ENCODE measurements around the gene ZDHHC7. TPM values are rescaled to one million over a fixed set of nuclear protein-coding genes. Genes with fewer than 3 reads are reported as not detected.

ZDHHC7 gene
- total and polyA plus RNA-seq, 5 experiments from 2014 or later: 28.8 to 45.3 (median 32.5) TPM

GRCh38 chr16:84965428-84966415 is 45.6 kb downstream of the ZDHHC7 start:
- peak overlapping the region in 4 of 10 donors; percentile 6 to 65 (median 26) for H3K27ac Mint-ChIP-seq
- no peak overlapping the region for H3K4me3 Mint-ChIP-seq
- no peaks in the 10 kb centered on the region for H3K9me3 Mint-ChIP-seq
- peaks cover 0 to 5% (median 0%) of the 10 kb centered on the region in 5 donors for H3K27me3 Mint-ChIP-seq
- DNase-seq (no peak), ATAC-seq (no peak)
- POLR2A ChIA-PET: no interaction called here
- H3K36me3 Mint-ChIP-seq: no peaks in the 10 kb centered on the region
- H3K4me1 Mint-ChIP-seq: peaks cover 5 to 6% (median 5%) of the 10 kb centered on the region in 4 donors

- peaks cover 0 to 5% (median 0%) of the 10 kb centered on the region in 5 donors for H3K27me3 Mint-ChIP-seq
- H3K36me3 Mint-ChIP-seq: no peaks in the 10 kb centered on the region
- DNase-seq: no peak
- H3K27ac Mint-ChIP-seq: no peak overlapping the region
- no peak overlapping the region for H3K4me3 Mint-ChIP-seq
- no peak for ATAC-seq
- peaks cover 0 to 4% (median 0%) of the 10 kb centered on the region in 4 donors for H3K4me1 Mint-ChIP-seq
- POLR2A ChIA-PET: no interaction called here
- no peaks in the 10 kb centered on the region for H3K9me3 Mint-ChIP-seq
These were observed 46.8 kb downstream of the ZDHHC7 start for GRCh38 chr16:84964386-84965128.

GRCh38 chr16:84963066-84963465 is 48.3 kb downstream of the ZDHHC7 start:
- Mint-ChIP-seq H3K27me3 (peaks cover 0 to 5% (median 0%) of the 10 kb centered on the region in 5 donors), H3K4me3 (no peak overlapping the region), H3K27ac (peak overlapping the region in 1 of 10 donors; percentile 87), H3K9me3 (no peaks in the 10 kb centered on the region), H3K36me3 (no peaks in the 10 kb centered on the region), H3K4me1 (peaks cover 0 to 4% (median 0%) of the 10 kb centered on the region in 4 donors)
- POLR2A ChIA-PET: no interaction called here
- ATAC-seq (no peak), DNase-seq (no peak)

- Mint-ChIP-seq H3K27ac (no peak overlapping the region), H3K36me3 (no peaks in the 10 kb centered on the region), H3K4me1 (peaks cover 0 to 2% (median 0%) of the 10 kb centered on the region in 4 donors), H3K27me3 (peaks cover 0 to 5% (median 0%) of the 10 kb centered on the region in 5 donors), H3K9me3 (no peaks in the 10 kb centered on the region), H3K4me3 (no peak overlapping the region)
- ATAC-seq (no peak), DNase-seq (no peak)
- POLR2A ChIA-PET: no interaction called here
These were observed 50.4 kb downstream of the ZDHHC7 start for GRCh38 chr16:84960942-84961341.

GRCh38 chr16:84959784-84960417 is 51.4 kb downstream of the ZDHHC7 start:
- no peak for DNase-seq
- ATAC-seq: no peak
- POLR2A ChIA-PET: no interaction called here
- peaks cover 0 to 2% (median 0%) of the 10 kb centered on the region in 4 donors for H3K4me1 Mint-ChIP-seq
- no peak overlapping the region for H3K4me3 Mint-ChIP-seq
- peaks cover 0 to 5% (median 0%) of the 10 kb centered on the region in 5 donors for H3K27me3 Mint-ChIP-seq
- H3K27ac Mint-ChIP-seq: no peak overlapping the region
- H3K9me3 Mint-ChIP-seq: no peaks in the 10 kb centered on the region
- H3K36me3 Mint-ChIP-seq: no peaks in the 10 kb centered on the region

- POLR2A ChIA-PET: no interaction called here
- H3K27me3 Mint-ChIP-seq: peaks cover 0 to 5% (median 0%) of the 10 kb centered on the region in 5 donors
- H3K27ac Mint-ChIP-seq: no peak overlapping the region
- ATAC-seq (no peak), DNase-seq (no peak)
- no peaks in the 10 kb centered on the region for H3K9me3 Mint-ChIP-seq
- no peak overlapping the region for H3K4me3 Mint-ChIP-seq
- H3K4me1 Mint-ChIP-seq: peaks cover 0 to 2% (median 0%) of the 10 kb centered on the region in 4 donors
- H3K36me3 Mint-ChIP-seq: no peaks in the 10 kb centered on the region
These were observed 52.2 kb downstream of the ZDHHC7 start for GRCh38 chr16:84959045-84959576.

- no peak for ATAC-seq
- no peak for DNase-seq
- Mint-ChIP-seq H3K4me3 (no peak overlapping the region), H3K36me3 (no peaks in the 10 kb centered on the region), H3K9me3 (no peaks in the 10 kb centered on the region), H3K27ac (no peak overlapping the region), H3K27me3 (peaks cover 0 to 2% (median 0%) of the 10 kb centered on the region in 5 donors), H3K4me1 (peaks cover 0 to 4% (median under 1%) of the 10 kb centered on the region in 4 donors)
- POLR2A ChIA-PET: no interaction called here
These were observed 53.5 kb downstream of the ZDHHC7 start for GRCh38 chr16:84957792-84958191.

- no peak overlapping the region for H3K27ac Mint-ChIP-seq
These were observed 54.1 kb downstream of the ZDHHC7 start for GRCh38 chr16:84957192-84957591.

GRCh38 chr16:84955427-84955826 is 55.9 kb downstream of the ZDHHC7 start:
- Mint-ChIP-seq H3K4me3 (no peak overlapping the region), H3K27ac (no peak overlapping the region), H3K9me3 (no peaks in the 10 kb centered on the region), H3K4me1 (peaks cover 0 to 6% (median 5%) of the 10 kb centered on the region in 4 donors), H3K36me3 (no peaks in the 10 kb centered on the region), H3K27me3 (peaks cover 0 to 2% (median 0%) of the 10 kb centered on the region in 5 donors)
- DNase-seq: no peak
- ATAC-seq: no peak
- POLR2A ChIA-PET: no interaction called here

More at GRCh38 chr16:84957192-84957591, 54.1 kb downstream of the ZDHHC7 start:
- POLR2A ChIA-PET: no interaction called here
- H3K36me3 Mint-ChIP-seq: no peaks in the 10 kb centered on the region
- no peak overlapping the region for H3K4me3 Mint-ChIP-seq
- H3K27me3 Mint-ChIP-seq: peaks cover 0 to 2% (median 0%) of the 10 kb centered on the region in 5 donors
- H3K9me3 Mint-ChIP-seq: no peaks in the 10 kb centered on the region
- peaks cover 0 to 6% (median 3%) of the 10 kb centered on the region in 4 donors for H3K4me1 Mint-ChIP-seq
- ATAC-seq (no peak), DNase-seq (no peak)

- DNase-seq (no peak), ATAC-seq (no peak)
- Mint-ChIP-seq H3K27ac (peak overlapping the region in 1 of 10 donors; percentile 11), H3K9me3 (no peaks in the 10 kb centered on the region), H3K4me1 (peaks cover 6 to 7% (median 6%) of the 10 kb centered on the region in 4 donors), H3K4me3 (no peak overlapping the region), H3K27me3 (peaks cover 0 to 2% (median 0%) of the 10 kb centered on the region in 5 donors), H3K36me3 (no peaks in the 10 kb centered on the region)
- POLR2A ChIA-PET: no interaction called here
These were observed 58.1 kb downstream of the ZDHHC7 start for GRCh38 chr16:84953190-84953746.

- Mint-ChIP-seq H3K9me3 (no peaks in the 10 kb centered on the region), H3K4me1 (peaks cover 6 to 8% (median 7%) of the 10 kb centered on the region in 4 donors), H3K27ac (peak overlapping the region in 1 of 10 donors; percentile 38), H3K36me3 (no peaks in the 10 kb centered on the region), H3K4me3 (no peak overlapping the region), H3K27me3 (peaks cover 0 to 2% (median 0%) of the 10 kb centered on the region in 5 donors)
- POLR2A ChIA-PET: interaction anchor here (0.8 kb wide), 1 partner anchor 198 kb away, joined by 4 read pairs; no protein-coding TSS in a partner anchor
- peak; percentile 74 to 90 for ATAC-seq
- DNase-seq: peak; percentile 45 to 79 (median 72)
These were observed 58.8 kb downstream of the ZDHHC7 start for GRCh38 chr16:84952335-84953189.
